Measurements from ENCODE around the gene WDHD1.
A peak's percentile ranks its signal among the peaks of the same experiment; 100 is the strongest.

WDHD1 gene

GRCh38 chr14:54902143-54902520 is 124.8 kb downstream of the WDHD1 start:
- peak; percentile 19 for DNase-seq

DNA sequence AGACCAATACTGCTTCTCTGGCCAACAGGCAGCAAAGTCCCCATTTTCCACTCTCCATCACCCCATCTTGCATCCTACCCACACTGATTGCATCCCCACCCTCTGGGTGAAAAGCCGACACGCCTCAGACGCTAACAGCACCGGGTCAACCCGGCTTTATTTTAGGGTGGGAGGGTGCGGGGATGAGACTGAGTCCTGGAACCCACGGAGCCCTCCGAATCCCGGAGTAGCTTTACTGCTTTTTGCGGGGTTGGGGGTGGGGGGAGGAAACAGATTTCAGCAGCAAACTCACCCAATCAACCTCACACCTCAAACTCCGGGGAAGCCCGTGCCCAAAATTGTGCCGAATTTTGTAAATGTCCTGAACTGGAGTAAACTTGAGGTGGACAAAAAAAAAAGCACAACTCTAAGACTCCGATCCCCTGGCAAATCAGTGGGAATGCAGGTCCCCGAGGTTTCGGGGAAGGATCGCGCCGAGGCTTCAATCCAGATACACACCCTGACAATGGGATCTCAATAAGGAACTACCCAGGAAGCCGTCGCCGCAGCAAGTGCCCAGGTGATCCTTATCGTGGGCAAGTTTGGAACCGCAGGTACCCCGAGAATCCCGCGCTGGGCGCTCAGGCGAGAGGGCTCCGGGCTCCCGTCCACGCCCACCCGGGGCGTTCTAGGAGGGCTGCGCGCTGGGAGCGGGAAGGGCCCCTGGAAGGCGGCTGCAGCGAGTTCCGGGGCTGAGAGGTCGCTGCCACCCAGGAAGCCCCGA is 125.3 kb downstream of the WDHD1 start:
- DNase-seq = no peak

GRCh38 chr14:54899573-54899972 is 127.3 kb downstream of the WDHD1 start:
- DNase-seq = no peak

DNA sequence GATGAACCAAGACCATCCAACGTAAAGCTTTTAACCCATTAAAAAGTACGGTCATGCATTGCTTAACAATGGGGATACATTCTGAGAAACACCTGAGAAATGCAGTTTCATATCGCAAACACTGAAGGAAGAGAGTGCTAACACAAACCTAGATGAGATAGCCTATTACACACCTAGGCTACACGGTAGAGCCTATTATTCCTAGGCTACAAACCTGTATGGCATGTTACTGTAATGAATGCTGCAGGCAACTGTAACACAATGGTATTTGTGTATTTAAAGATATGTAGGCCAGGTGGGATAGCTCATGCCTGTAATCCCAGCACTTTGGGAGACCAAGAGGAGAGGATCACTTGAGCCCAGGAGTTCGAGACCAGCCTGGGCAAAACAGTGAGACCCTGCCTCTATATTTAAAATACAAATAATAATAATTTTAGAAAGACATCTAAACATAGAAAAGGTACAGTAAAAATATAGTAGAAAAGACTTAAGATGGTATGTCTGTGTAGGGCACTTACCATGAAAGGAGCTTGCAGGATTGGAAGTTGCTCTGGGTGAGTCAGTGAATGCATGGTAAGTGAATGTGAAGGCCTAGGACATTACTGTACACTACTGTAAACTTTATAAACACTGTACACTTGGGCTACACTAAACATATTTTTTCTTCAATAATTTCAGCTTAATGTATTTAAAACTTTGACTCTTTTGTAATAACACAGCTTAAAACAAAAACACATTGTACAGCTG is 128.9 kb downstream of the WDHD1 start:
- peak; percentile 16 for DNase-seq

GRCh38 chr14:54895683-54896082 is 131.2 kb downstream of the WDHD1 start:
- DNase-seq = no peak

GRCh38 chr14:54894995-54895394 is 131.9 kb downstream of the WDHD1 start:
- DNase-seq = peak; percentile 50

DNA sequence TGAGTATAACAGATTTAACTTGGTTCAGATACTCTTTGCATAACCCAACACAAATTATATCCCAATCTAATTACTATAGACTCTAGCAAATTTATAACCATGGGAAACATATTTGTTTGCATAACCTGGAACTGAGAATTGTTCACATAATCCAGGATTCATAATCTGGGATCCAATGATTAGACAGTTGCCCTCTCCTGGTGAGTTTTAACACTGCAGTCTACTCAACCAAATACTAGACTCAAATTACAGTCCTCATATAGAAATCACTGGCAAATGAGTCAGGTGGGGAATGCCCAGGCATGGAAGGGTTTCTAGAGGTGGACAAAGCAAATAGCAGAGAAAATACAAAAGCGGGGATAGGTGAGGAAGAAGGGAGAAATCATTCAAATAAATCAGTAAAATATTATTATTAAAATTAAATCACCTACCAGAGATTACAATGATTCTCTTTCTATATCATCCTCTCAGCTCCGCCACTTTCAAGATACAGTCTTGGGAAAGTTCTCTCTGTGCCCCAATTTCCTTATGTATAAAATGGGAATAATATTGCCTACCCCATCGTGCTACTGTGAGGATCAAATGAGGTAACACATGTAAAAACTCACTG is 133.6 kb downstream of the WDHD1 start:
- DNase-seq = peak; percentile 64

GRCh38 chr14:54891471-54892245 is 135.2 kb downstream of the WDHD1 start:
- no peak for DNase-seq

GRCh38 chr14:54890788-54891187 is 136.1 kb downstream of the WDHD1 start:
- no peak for DNase-seq

DNA sequence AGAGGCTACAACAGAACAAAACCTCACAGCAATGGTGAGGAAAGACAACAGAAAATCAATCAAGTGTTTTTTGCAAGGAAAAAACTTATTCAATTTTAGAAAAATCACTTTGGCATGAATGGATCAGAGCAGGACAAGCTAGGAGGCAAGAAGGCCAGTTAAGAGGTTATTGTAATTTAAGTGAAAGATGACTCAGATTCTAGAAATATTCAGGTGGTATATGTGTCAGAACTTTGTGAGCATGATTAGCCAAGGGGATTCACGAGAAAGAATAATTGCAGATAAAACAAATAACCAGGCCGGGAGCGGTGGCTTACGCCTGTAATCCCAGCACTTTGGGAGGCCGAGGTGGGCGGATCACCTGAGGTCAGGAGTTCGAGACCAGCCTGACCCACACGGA is 137.0 kb downstream of the WDHD1 start:
- DNase-seq = no peak

Measured in fibroblast of skin of right quadriceps (primary cell).